GM10266 (cell line): Measurements from ENCODE around the gene PLXNA4.

Experiments
- DNase-seq: peaks from one replicate; pipeline ENCODE4 v3.0.0; 2012; ENCODE audit errors: extremely low spot score
- TF ChIP-seq, protein P1 (sequence below): IDR thresholded peaks from 2 replicates; pipeline ENCODE4 v1.5.1; 2012; ENCODE audit warnings: mild to moderate bottlenecking, low read depth; ENCODE audit not compliant: control insufficient read depth, insufficient read depth; ENCODE audit errors: missing control alignments

PLXNA4 gene

GRCh38 chr7:132160611-132161532 is 415.4 kb downstream of the PLXNA4 start:
- TF ChIP-seq, protein P1, sequence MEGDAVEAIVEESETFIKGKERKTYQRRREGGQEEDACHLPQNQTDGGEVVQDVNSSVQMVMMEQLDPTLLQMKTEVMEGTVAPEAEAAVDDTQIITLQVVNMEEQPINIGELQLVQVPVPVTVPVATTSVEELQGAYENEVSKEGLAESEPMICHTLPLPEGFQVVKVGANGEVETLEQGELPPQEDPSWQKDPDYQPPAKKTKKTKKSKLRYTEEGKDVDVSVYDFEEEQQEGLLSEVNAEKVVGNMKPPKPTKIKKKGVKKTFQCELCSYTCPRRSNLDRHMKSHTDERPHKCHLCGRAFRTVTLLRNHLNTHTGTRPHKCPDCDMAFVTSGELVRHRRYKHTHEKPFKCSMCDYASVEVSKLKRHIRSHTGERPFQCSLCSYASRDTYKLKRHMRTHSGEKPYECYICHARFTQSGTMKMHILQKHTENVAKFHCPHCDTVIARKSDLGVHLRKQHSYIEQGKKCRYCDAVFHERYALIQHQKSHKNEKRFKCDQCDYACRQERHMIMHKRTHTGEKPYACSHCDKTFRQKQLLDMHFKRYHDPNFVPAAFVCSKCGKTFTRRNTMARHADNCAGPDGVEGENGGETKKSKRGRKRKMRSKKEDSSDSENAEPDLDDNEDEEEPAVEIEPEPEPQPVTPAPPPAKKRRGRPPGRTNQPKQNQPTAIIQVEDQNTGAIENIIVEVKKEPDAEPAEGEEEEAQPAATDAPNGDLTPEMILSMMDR, result no peak
- no peak for DNase-seq

DNA sequence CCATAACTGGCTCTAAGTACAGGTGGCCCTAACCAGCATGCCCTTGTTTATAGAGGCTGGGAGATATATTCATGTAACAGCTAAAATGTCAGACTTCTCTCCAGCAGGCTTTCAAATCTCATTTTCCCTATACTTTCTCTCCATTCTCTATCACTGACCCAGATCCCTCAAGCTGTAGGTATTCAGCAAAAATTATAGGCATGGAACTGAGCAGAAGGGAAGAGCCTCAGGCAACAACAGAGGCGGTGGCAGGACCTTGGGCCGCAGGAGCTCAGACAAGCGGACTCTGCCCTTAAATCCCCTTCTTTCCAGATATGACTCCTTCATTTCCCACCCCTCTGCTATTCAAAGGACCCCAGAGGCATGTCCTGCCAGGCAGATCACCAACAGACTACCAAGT is 417.4 kb downstream of the PLXNA4 start:
- no peak for DNase-seq
- TF ChIP-seq, protein P1, result no peak

GRCh38 chr7:132158166-132158565 is 418.1 kb downstream of the PLXNA4 start:
- DNase-seq, result no peak

GRCh38 chr7:132155715-132156114 is 420.6 kb downstream of the PLXNA4 start:
- TF ChIP-seq, protein P1, result no peak

More at GRCh38 chr7:132158166-132158565, 418.1 kb downstream of the PLXNA4 start:
- TF ChIP-seq, protein P1, result no peak

DNA sequence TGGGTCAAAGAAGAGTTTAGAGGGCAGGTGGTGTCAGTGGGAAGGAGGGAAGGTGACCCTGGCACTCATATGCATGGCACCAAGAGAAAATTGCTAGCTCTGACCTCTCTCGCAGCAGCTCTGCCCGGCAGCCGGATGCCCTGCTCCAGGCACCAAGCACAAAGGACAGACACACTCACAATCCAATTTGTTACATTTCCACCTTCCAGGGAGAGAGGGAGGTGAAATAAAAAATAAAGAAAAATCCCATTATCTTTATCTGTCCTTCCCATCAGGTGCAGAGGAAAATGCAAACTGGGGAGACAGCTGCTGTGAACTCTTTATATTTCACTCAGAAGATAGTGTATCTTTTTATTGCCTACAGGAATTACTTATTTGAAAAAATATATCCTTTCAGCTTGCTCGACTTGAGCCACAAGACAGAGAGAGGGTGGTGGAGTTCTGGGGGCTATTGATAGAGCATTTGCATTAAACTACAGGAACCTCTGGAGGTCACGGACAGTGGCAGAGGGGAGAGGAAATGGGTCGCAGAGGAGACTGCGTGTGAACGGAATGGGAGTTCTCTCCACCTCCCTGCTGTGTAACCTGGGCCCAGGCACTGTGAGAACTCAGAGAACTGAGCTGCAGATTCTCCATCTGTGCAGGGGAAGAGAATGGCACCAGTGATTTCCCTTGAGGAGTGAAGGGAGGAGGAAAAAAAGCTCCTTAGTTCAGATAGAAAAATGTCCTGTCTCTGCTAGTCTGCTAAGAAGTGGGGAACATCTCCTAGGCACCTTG is 421.4 kb downstream of the PLXNA4 start:
- TF ChIP-seq, protein P1, result no peak
- no peak for DNase-seq

More at GRCh38 chr7:132155715-132156114, 420.6 kb downstream of the PLXNA4 start:
- no peak for DNase-seq

DNA sequence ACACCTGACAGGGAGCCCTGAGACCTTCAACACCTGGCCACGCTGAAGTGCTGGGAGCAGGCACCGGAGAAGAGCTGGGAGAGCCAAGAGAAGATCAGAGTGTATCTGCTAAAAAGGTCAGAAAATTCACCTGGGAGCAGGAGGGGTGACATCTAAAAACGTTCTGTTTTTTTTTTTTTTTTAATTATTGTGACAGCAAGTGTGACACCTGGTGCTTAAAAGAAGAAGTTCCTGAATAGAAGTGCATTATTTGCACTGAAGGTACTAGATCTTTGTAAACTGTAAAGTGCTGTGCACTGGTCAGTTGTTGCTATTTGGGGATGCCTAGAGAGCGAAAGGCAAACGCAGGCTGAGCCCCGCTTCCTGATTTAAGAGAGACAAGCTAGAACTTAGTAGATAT is 422.0 kb downstream of the PLXNA4 start:
- no peak for DNase-seq
- TF ChIP-seq, protein P1, result no peak
